Activated CD8-positive, alpha-beta T cell treated with anti-CD3 and anti-CD28 coated beads for 36 hours (primary cell): Measurements from ENCODE around the gene HS3ST3A1. TPM values are rescaled to one million over a fixed set of nuclear protein-coding genes. Genes with fewer than 3 reads are reported as not detected.

ENCODE experiments used
- ATAC-seq: fragments of 200-7000 bp; cut with Tn5 transposase; one replicate; pipeline ENCODE4 v1.10.0; 2021; ENCODE audit warnings: mild to moderate bottlenecking, moderate library complexity
- CTCF ChIA-PET: fragments of 350-600 bp; sonication (Branson Sonifier 250); formaldehyde crosslinking; loops from one replicate; lab custom pipeline; 2021; ENCODE audit warnings: antibody characterized with exemption; lab: Charles Lee
- POLR2A ChIA-PET: fragments of 350-600 bp; sonication (Branson Sonifier 250); formaldehyde crosslinking; loops from one replicate; lab custom pipeline; 2021; ENCODE audit warnings: antibody characterized with exemption; lab: Charles Lee
- DNase-seq: peaks from one replicate; pipeline ENCODE4 v3.0.0-alpha.2; 2020
- H3K27ac Mint-ChIP-seq: one replicate; pipeline ENCODE4 v1.8.0; 2021; ENCODE audit warnings: mild to moderate bottlenecking, mixed read lengths
- H3K27me3 Mint-ChIP-seq: one replicate; pipeline ENCODE4 v1.8.0; 2021; ENCODE audit warnings: mixed read lengths
- H3K36me3 Mint-ChIP-seq: one replicate; pipeline ENCODE4 v1.8.0; 2021; ENCODE audit warnings: low read depth, mixed read lengths
- H3K4me1 Mint-ChIP-seq: one replicate; pipeline ENCODE4 v1.8.0; 2021; ENCODE audit warnings: low read depth, mixed read lengths
- H3K4me3 Mint-ChIP-seq: one replicate; pipeline ENCODE4 v1.8.0; 2021; ENCODE audit warnings: mild to moderate bottlenecking, moderate library complexity, mixed read lengths
- H3K9me3 Mint-ChIP-seq: one replicate; pipeline ENCODE4 v1.8.0; 2021; ENCODE audit warnings: mixed read lengths
- CTCF ChIP-seq: fragments of 200-600 bp; IDR thresholded peaks from one replicate; pipeline ENCODE4 v1.8.0; 2022; ENCODE audit warnings: antibody characterized with exemption, mild to moderate bottlenecking
- intact Hi-C: fragments of 100-400 bp; cut with micrococcal nuclease; formaldehyde crosslinking; loops from one replicate; pipeline ENCODE4 v1.10.0; 2022
- total RNA-seq, 2 experiments: library from RNA; stranded (reverse); gene quantifications; one replicate each; pipeline ENCODE4 v1.2.3, GENCODE V29; 2021

The HS3ST3A1 gene
- total RNA-seq, 2 experiments from 2014 or later = 0.11 TPM; not detected in 1

GRCh38 chr17:13544292-13544691 is 57.4 kb downstream of the HS3ST3A1 start:
- no peak for TF ChIP-seq CTCF
- H3K27ac Mint-ChIP-seq = no peak overlapping the region
- no peak for DNase-seq
- no peaks in the 10 kb centered on the region for H3K9me3 Mint-ChIP-seq
- H3K4me1 Mint-ChIP-seq = no peaks in the 10 kb centered on the region
- no peaks in the 10 kb centered on the region for H3K36me3 Mint-ChIP-seq
- POLR2A ChIA-PET = no interaction called here
- CTCF ChIA-PET = no interaction called here
- peaks cover 7% of the 10 kb centered on the region for H3K27me3 Mint-ChIP-seq
- no peak for ATAC-seq
- intact Hi-C loops = no loop called here
- no peak overlapping the region for H3K4me3 Mint-ChIP-seq

- POLR2A ChIA-PET = no interaction called here
These were observed 59.1 kb downstream of the HS3ST3A1 start for GRCh38 chr17:13542636-13543035.

GRCh38 chr17:13541032-13541480 is 60.7 kb downstream of the HS3ST3A1 start:
- intact Hi-C loops = no loop called here
- POLR2A ChIA-PET = no interaction called here
- Mint-ChIP-seq H3K4me3 (no peak overlapping the region), H3K27me3 (peaks cover 2% of the 10 kb centered on the region), H3K9me3 (no peaks in the 10 kb centered on the region), H3K4me1 (no peaks in the 10 kb centered on the region), H3K27ac (no peak overlapping the region), H3K36me3 (no peaks in the 10 kb centered on the region)
- no peak for TF ChIP-seq CTCF
- CTCF ChIA-PET = no interaction called here
- ATAC-seq = no peak
- no peak for DNase-seq

More at GRCh38 chr17:13542636-13543035, 59.1 kb downstream of the HS3ST3A1 start:
- Mint-ChIP-seq H3K4me1 (no peaks in the 10 kb centered on the region), H3K4me3 (no peak overlapping the region), H3K36me3 (no peaks in the 10 kb centered on the region), H3K9me3 (no peaks in the 10 kb centered on the region), H3K27ac (no peak overlapping the region), H3K27me3 (peaks cover 6% of the 10 kb centered on the region)
- CTCF ChIA-PET = no interaction called here
- no peak for TF ChIP-seq CTCF
- DNase-seq (no peak), ATAC-seq (no peak)
- intact Hi-C loops = no loop called here

- no peak overlapping the region for H3K4me3 Mint-ChIP-seq
- DNase-seq (no peak), ATAC-seq (no peak)
- intact Hi-C loops = no loop called here
- H3K27ac Mint-ChIP-seq = no peak overlapping the region
- H3K36me3 Mint-ChIP-seq = no peaks in the 10 kb centered on the region
- H3K27me3 Mint-ChIP-seq = peaks cover 2% of the 10 kb centered on the region
- no peak for TF ChIP-seq CTCF
- no peaks in the 10 kb centered on the region for H3K9me3 Mint-ChIP-seq
- H3K4me1 Mint-ChIP-seq = no peaks in the 10 kb centered on the region
- CTCF ChIA-PET = no interaction called here
- POLR2A ChIA-PET = no interaction called here
These were observed 61.2 kb downstream of the HS3ST3A1 start for GRCh38 chr17:13540546-13540945.

- H3K4me1 Mint-ChIP-seq = no peaks in the 10 kb centered on the region
- POLR2A ChIA-PET = no interaction called here
- ATAC-seq (no peak), DNase-seq (no peak)
- CTCF ChIA-PET = interaction anchor here (0.9 to 1.0 kb wide), 2 partner anchors 56 to 1387 kb away, joined by 3 read pairs; no protein-coding TSS in a partner anchor
- H3K9me3 Mint-ChIP-seq = no peaks in the 10 kb centered on the region
- H3K27me3 Mint-ChIP-seq = peaks cover 2% of the 10 kb centered on the region
- no peaks in the 10 kb centered on the region for H3K36me3 Mint-ChIP-seq
- H3K4me3 Mint-ChIP-seq = no peak overlapping the region
- TF ChIP-seq CTCF = no peak
- intact Hi-C loops = no loop called here
- no peak overlapping the region for H3K27ac Mint-ChIP-seq
These were observed 62.3 kb downstream of the HS3ST3A1 start for GRCh38 chr17:13539421-13539820.
